HG03039 (cell line): ENCODE measurements around the gene TPRA1.
"Not testable (repeated sequence)": the region's sequence is repeated elsewhere in the genome, so short reads cannot be mapped to it uniquely, and the experiment has no call there.

ENCODE experiments used
- ATAC-seq: cut with Tn5 transposase; IDR thresholded peaks from one replicate; pipeline ENCODE4 v1.9.1; 2021; ENCODE audit warnings: mild to moderate bottlenecking, moderate library complexity; ENCODE audit not compliant: unreplicated experiment

TPRA1 gene

GRCh38 chr3:127539366-127540060 is 51.0 kb downstream of the TPRA1 start:
- ATAC-seq: no peak

- ATAC-seq: no peak
These were observed 52.0 kb downstream of the TPRA1 start for GRCh38 chr3:127538569-127538968.

- no peak for ATAC-seq
These were observed 53.4 kb downstream of the TPRA1 start for GRCh38 chr3:127536830-127537812.

- no peak for ATAC-seq
These were observed 54.4 kb downstream of the TPRA1 start for GRCh38 chr3:127535901-127536829.

GRCh38 chr3:127535106-127535785 is 55.3 kb downstream of the TPRA1 start:
- no peak for ATAC-seq

- no peak for ATAC-seq
These were observed 56.0 kb downstream of the TPRA1 start for GRCh38 chr3:127534564-127534963.

- no peak for ATAC-seq
These were observed 56.4 kb downstream of the TPRA1 start for GRCh38 chr3:127534161-127534451.

- no peak for ATAC-seq
These were observed 57.9 kb downstream of the TPRA1 start for GRCh38 chr3:127532561-127533203.

- ATAC-seq: no peak
These were observed 58.7 kb downstream of the TPRA1 start for GRCh38 chr3:127531821-127532220.

- ATAC-seq: not testable (repeated sequence)
These were observed 59.7 kb downstream of the TPRA1 start for GRCh38 chr3:127530863-127531262.

GRCh38 chr3:127529346-127530188 is 61.0 kb downstream of the TPRA1 start:
- no peak for ATAC-seq

- no peak for ATAC-seq
These were observed 65.2 kb downstream of the TPRA1 start for GRCh38 chr3:127525373-127525772.

GRCh38 chr3:127524296-127524896 is 66.1 kb downstream of the TPRA1 start:
- no peak for ATAC-seq
